Measurements from ENCODE around the gene WDR3.

DNA sequence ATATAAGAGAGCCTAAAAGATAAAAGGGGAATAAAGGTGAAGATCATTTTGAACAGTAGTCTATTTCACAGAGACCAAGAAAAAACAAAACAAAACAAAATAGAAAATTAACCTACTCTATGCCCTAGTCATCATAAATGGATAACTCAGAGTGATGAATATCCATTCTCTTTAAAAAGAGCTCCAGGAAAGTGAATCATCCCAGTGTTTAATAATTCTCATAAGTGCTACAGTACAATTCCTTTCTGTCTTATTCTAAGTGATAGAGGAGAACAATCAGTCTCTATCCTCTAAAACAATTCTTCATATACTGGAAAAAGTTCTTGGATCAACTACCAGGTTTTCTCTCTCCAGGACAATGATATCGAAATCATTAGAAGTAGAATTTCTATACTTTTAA is 45.9 kb upstream of the WDR3 start:
- TF ChIP-seq, protein P1, sequence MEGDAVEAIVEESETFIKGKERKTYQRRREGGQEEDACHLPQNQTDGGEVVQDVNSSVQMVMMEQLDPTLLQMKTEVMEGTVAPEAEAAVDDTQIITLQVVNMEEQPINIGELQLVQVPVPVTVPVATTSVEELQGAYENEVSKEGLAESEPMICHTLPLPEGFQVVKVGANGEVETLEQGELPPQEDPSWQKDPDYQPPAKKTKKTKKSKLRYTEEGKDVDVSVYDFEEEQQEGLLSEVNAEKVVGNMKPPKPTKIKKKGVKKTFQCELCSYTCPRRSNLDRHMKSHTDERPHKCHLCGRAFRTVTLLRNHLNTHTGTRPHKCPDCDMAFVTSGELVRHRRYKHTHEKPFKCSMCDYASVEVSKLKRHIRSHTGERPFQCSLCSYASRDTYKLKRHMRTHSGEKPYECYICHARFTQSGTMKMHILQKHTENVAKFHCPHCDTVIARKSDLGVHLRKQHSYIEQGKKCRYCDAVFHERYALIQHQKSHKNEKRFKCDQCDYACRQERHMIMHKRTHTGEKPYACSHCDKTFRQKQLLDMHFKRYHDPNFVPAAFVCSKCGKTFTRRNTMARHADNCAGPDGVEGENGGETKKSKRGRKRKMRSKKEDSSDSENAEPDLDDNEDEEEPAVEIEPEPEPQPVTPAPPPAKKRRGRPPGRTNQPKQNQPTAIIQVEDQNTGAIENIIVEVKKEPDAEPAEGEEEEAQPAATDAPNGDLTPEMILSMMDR (IDR thresholded peaks at IDR 0.05): no peak
- no peak for TF ChIP-seq EZH2 (IDR thresholded peaks at IDR 0.05; ENCODE audit: borderline replicate concordance, insufficient read depth, low read depth, low read length, poor library complexity, severe bottlenecking)
